ENCODE results near the gene RFX6.
"Not testable (repeated sequence)": the region's sequence is repeated elsewhere in the genome, so short reads cannot be mapped to it uniquely, and the experiment has no call there.

RFX6 gene, protein sequence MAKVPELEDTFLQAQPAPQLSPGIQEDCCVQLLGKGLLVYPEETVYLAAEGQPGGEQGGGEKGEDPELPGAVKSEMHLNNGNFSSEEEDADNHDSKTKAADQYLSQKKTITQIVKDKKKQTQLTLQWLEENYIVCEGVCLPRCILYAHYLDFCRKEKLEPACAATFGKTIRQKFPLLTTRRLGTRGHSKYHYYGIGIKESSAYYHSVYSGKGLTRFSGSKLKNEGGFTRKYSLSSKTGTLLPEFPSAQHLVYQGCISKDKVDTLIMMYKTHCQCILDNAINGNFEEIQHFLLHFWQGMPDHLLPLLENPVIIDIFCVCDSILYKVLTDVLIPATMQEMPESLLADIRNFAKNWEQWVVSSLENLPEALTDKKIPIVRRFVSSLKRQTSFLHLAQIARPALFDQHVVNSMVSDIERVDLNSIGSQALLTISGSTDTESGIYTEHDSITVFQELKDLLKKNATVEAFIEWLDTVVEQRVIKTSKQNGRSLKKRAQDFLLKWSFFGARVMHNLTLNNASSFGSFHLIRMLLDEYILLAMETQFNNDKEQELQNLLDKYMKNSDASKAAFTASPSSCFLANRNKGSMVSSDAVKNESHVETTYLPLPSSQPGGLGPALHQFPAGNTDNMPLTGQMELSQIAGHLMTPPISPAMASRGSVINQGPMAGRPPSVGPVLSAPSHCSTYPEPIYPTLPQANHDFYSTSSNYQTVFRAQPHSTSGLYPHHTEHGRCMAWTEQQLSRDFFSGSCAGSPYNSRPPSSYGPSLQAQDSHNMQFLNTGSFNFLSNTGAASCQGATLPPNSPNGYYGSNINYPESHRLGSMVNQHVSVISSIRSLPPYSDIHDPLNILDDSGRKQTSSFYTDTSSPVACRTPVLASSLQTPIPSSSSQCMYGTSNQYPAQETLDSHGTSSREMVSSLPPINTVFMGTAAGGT

DNA sequence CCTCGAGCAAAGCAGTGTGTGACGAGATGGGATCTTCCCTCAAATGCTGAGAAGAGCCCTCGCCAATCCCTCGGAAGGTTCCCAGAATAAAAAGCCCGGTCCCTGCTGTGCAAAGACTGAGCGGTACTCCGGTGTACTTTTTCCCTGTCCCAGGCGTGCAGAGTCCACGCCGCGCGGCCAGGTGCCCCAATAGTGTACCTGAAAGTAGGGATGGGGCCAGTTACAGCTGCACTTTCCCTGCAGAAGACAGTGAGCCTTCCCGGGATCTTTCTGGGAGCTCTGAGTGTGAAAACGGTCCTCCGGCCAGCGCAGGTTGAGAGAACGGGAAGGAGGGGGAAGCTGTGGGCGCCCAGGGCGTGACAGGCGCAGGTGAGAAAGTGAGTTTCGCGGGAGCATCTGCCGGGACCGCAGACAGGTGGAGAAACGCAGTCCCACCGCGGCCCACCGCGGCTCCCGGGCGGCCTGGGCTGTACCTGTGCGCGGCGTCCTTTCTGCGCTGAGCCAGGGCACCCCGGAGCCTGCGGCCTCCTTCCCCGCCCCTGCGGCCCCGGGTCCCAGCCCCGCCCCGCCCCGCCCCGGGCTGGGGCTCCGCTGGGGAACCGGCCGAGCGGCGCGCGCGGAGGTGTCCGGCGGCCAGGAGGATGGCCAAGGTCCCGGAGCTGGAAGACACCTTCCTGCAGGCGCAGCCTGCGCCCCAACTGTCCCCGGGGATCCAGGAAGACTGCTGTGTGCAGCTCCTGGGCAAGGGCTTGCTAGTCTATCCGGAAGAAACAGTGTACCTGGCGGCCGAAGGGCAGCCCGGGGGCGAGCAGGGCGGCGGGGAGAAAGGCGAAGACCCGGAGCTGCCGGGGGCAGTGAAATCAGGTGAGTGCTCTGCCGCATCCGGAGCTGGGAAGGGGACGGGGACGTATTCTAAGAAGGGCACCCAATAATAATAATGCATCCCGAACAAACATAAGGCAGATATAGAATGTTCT is at the start of gene RFX6:
TSS of gene RFX6 (plus strand) at position 608 of the 977 bp plus-strand sequence. CDS start at position 642, 34 bp downstream.
- no peak for DNase-seq

DNA sequence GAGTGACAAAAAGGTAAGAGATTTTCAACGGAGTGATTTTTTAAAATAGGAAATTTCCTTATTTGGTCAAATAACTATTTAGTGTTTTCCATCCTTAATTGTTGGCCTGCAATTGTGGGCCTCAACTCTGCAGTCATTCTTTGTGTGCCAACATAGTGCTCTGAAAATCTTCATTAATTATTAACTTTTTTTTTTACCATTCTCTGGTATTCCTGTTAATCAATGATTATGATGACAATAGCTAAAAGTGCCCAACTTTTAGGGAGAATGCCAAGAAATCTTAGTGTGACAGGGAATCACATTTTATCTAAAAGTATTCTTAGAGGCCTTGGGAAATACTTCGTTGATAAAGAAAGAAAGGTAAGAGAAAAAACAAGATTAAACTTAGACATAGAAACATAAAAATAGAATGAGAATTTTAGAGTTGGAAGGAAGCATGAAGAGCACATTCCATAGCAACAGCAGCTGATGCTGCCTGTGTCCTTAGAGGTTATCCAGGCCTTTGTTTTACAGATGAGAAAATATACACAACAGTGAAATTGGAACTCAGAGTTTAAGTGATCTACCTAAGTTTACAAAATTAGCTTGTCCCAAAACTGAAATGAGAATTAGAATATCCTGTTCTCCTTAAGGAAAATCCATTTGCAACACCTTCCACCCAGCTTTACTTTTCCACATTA is 49.3 kb upstream of the RFX6 start:
- DNase-seq = no peak

DNA sequence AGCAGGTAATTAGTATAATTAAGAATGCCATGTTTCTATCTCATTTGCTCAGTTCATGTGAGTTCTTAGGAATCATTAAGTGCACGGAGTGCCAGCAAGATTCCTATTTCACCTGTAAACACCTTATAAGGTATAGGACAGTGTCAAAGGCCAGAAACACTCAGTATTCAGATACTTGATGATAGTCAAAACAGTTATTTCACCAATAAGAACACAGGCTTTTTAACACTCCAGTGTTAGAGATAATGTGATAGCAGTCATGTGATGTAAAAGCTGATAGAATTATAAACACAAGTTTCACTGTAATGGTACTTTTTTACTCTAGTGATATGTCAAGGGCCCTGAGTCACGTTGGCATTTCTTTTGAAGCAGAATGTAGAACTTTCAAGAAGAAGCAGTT is 48.1 kb upstream of the RFX6 start, which contains the start of gene GPRC6A:
TSS of gene GPRC6A (minus strand) at position 101 of the 400 bp plus-strand sequence. CDS start at position 31, 70 bp downstream.
- DNase-seq = no peak

DNA sequence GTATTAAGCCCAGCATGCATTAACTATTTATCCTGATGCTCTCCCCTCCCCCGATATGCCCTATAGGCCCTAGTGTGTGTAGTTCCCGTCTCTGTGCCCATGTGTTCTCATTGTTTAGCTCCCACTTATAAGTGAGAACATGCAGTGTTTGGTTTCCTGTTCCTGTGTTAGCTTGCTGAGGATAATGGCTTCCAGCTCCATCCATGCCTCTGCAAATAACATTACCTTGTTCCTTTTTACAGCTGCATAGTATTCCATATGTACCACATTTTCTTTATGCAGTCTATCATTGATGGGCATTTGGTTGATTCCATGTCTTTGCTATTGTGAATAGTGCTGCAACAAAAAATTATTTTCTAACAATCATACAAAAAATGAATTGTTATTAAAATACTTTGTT is 42.5 kb upstream of the RFX6 start:
- DNase-seq = not testable (repeated sequence)

DNA sequence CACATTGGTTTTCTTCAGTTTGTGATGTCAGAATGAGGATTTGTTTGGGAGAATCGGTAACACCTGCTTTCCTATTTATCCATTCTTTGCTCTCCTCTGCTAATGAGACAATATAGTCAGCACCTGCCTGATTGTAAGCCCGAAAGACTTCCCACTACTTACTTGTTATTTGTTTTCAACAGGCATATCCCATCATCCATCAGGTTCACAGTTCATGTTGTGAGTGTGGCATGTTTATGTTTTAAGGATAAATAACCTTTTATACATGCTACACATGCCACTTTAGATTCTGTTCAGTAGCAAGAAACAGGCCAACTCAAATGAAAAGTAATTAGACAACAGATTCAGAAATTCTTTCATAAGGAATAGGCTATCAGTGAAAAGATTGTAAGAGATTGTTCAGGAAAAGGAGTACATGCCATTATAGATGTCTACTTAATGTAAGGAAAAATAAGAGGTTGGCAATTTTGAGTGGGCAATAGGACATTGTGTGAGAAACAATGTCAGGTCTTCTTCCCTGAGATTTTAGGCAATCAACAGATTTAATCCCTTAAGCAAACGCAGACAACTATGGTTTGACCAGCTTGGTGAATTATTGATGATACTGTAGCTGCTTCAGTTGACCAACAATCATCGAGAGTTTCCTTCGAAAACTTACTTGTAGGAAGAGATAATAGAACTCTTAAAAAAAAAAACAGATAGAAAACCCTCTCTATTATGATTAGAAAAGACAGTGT is 40.3 kb upstream of the RFX6 start:
- no peak for DNase-seq

DNA sequence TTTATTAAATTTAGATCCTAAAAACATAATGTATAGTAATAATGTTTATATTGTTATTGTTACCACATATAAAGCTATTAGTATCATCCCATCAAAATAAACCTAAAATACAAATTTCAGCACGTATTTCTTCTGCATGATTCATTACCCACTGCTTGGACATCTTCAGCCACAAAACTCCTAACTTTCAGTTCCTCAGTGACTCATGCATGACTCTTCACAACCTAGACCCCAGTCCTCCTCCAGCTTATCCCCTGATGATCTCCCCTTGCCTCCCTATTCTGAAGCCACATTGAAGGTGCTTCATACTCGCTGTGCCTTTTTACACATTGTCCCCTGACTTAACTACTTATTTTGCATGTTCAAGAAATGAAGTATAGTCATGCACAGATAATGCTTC is 37.0 kb upstream of the RFX6 start:
- peak; percentile 55 for DNase-seq

DNA sequence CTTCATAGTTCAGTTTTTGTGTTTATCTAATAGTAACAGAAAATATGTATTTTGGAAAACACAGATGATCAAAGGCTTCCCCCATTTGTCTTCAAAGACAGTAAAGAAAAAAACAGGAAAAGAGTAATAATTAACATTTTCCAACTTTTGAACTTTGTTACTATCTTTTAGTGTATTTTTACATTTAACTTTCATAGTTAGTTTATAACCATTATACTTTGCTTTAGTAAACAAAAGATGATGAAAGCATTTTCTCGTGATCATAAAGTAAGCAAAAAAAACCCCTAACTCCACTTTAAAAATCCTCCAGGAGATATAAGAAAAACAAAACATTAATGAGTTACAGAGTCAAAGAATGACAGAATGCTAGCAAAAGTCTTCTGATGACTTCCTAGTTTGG is 34.6 kb upstream of the RFX6 start:
- DNase-seq = no peak

DNA sequence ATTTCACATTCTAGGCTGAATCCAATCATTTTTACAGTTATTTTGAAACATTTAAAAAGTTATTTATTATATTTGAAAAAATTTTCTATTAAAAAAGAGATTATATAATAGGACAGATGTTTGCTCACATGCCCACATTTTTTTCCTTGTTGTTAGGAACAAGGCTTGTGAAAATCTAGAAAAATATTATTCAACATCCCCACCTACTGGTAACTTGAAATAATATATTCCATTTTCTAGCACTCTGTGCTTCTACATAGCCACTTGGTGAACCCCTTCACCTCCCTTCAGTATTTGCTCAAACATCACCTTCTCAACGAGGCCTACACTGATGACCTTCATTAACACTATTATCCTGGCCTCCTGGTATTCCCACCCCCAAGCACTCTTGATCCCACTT is 29.8 kb upstream of the RFX6 start:
- DNase-seq = peak; percentile 78

DNA sequence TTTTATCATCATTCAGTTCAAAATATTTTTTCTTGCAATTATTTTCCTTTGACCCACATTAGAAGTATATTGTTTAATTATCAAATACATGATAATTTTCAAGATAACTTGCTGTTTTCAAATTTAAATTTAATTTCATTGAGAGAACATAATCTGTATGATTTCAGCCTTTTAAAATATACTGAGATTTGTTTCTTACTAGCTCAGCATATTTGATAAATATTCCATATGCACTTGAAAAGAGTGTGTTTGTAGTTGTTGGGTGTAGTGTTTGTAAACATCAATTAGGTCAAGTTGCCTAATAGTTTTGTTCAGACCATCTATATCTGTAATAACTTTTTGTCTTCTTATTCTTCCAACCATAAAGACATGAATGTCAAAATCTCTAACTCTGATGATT is 19.0 kb upstream of the RFX6 start:
- DNase-seq = no peak

DNA sequence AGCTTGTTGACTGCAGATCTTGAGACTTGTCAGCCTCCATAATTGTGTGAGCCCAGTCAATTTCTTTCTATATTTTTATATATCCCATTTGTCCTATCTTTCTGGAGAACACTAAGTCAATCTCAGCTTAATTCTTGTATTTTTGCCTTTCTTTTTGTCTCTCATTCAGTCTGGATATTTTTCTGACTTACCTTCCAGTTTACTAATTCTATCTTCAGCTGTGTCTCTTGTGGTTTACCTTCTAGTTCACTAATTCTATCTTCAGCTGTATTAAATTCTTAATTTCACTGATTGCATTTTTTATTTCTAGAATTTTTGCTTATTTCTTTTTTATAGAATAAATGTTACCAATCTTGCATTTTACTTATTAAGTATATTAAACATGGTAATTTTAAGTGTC is 17.8 kb upstream of the RFX6 start:
- DNase-seq = peak; percentile 16

DNA sequence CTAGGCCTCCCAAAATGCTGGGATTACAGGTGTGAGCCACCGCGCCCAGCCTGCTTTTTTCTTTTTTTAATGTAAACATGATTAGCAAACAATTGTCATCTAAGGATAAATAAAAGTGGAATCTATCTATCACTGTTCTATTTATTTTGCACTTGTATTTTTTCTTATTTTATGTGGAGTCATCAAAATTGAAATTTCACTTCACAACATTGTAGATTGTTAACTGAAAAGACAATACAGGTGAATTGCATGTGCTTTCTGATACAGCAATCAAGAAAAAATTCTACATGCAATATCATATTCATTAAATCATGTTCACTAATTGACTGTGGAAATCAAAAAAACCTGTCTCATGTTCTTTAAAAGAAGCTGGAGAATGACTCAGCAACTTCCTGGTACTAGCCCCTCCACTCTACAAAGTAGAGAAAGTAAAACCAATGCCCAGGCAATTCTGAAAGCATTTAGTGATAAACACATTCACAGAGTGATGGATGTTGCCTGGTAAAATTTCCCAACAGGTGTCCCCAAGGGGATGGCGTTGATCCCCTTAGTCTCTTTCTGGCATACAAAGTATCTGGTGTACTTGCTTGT is 10.7 kb upstream of the RFX6 start:
- DNase-seq = peak; percentile 81

DNA sequence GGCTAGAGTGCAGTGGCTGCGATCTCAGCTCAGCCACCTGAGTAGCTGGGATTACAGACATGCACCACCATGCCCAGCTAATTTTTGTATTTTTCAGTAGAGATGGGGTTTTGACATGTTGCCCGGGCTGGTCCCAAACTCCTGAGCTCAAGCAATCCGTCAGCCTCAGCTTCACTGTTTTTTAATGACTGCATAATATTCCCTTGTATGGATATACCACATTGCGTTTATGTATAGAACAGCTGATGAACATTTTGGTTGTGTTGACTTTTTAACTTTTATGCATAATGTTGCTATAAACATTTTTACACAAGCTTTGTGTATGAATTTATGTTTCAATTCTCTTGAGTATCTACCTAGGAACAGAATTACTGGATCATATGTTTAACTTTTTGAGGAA is 4.3 kb upstream of the RFX6 start:
- DNase-seq = no peak

DNA sequence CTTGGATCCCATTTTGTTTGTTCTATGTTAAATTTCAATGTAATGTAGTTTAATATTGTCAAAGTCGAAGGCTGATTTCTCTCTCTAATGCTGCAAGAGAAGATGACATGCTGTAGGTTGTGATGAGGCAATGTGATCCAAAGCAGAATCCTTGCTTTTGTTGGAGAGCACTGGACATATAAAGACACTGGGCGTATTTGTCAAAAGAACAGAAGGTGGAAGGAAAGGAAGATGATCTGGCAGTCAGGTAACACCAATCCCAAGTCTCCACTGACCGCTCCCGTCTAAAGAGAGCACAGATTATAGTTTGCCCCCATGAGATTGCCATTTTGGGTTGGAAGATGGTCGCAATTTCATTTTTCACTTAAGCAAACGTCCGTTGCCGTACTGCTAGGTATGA is 935 bp upstream of the RFX6 start:
- DNase-seq = no peak

DNA sequence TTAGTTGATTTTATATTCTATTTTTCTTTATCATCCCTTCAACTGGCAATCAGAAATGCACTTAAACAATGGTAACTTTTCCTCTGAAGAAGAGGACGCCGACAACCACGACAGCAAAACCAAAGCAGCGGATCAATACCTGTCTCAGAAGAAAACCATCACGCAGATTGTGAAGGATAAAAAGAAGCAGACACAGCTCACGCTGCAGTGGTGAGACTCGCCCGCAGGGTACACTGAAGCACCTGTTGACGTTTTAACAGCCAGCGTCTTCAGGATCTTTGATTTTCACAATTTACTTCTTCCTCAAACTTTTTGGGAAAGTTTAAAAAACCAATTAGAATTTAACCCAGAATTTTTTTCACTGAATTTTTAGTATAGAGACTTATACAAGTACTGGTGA is 701 bp downstream of the RFX6 start:
- DNase-seq = no peak

DNA sequence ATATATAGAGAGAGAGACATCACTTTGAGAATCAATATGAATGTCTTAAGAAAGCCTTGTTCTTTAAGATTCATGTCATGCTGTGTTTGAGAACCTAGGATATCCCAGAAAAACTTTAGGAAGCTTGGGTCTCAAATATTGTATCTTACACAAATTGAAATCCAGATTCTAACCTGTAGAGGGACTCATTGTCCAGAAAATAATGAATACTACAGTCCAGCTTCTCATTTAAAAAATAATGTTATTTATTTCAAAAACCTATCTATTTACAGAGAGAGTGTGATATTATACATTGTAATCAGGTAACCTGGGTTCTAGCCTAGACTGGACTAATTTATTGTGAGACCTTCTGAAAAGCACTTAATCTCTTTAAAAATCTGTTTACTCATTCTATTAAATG is 4.2 kb downstream of the RFX6 start:
- peak; percentile 41 for DNase-seq

DNA sequence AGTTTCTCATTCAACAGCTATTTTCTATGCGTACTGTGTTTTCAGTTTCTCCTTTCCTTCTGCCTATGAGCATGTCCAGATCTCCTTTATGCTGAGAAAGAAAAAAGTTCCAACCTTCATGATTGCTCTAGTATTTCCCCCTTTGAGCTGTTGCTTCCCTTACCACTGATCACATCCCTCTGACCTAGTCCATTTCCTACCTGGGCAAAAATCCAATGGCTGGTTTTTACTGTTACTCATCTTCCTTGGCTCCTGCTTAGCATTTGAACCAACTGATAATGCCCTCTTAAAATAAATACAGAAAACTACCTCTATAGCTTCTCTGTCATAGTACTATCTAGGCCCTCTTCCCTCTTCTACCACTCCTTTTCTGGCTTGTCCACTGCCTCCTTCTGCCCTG is 6.0 kb downstream of the RFX6 start:
- DNase-seq = no peak

DNA sequence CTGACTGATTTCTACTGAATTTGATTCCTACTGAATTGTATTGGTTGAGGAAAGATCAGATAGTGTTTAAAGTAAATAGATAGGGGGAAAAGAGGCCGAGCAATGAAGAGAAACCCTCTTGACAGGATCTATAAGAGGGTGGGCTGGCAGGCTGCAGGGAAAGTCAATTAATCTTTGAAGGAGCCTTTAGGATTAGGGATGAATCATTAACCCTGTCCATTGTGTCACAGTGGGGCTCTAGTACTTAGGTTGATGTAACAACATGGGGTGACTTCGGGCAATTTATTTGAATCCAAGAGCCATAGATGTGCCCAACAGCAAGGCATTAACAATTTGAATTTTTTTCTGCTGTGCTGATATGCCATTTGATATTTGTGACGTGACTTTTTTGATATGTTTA is 7.5 kb downstream of the RFX6 start:
- DNase-seq = no peak

DNA sequence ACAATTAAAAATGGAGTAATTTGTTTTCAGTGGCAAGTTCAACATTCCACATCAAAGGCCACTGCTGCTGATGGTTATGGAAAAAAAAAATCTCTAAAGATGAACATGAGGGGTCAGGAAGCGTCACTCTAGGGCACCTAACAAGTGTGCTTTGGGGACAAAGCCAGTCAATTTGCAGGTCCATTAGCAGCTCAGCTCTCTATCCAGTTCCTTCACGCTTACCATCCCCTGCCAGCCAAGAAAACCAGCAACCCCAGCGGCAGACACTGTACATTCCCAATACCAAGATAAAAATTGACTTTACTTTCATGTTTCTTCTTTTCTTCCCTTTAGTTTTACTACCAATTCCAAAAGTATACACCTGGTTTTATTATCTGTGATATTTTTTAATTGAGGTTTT is 10.1 kb downstream of the RFX6 start:
- DNase-seq = no peak

DNA sequence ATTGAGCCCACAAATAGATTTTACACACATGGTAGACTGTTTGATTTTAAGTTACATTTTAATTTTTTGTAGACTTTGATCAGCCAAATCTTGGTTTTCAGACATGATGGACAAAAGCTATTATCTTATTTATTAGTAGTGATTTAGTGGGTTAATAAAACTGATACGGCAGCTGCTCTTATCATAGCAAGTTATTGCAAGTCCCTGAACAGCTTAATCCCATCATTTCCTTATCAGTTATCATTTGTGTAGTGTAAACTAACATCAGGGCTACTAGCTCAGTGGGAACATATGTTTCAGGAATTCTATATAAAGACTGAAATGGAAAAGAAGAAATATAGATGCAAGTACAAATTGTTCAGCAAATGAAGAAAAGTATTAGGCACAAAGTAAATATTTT is 10.9 kb downstream of the RFX6 start:
- no peak for DNase-seq

DNA sequence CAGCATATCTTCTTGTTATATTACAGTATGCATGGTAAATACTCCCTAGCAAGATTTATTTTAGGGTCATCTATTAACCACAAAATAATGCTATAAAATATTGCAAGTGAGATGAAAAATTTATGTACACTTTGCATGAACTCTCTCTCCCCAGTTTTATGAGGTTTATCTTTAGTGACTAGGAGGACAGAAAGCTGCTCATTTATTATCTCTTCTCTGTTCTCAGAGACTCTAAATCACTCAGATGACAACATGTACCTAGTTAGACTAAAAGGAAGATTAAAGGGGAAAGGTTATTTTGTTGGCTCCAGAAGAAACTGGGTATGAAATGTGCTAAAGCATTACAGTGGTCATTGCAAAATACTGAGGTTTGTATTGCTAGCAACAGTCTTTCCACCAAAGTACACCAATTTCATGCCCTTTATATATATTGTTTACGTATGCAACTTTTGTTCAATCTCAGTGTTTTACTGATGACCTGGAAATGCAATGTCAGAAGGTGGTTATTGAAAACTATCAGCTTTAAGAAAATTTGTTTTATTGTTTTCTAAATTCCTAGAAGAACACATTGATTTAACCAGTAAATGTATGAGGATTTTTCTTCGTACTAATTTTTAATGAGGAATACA is 11.8 kb downstream of the RFX6 start:
- DNase-seq = no peak
